ENCODE data around the gene MYO3B. TPM values are rescaled to one million over a fixed set of nuclear protein-coding genes. Genes with fewer than 3 reads are reported as not detected.

The MYO3B gene
- total RNA-seq, 2 donors from 2014 or later = 0.05 to 0.32 TPM

GRCh38 chr2:170573671-170574070, 395.7 kb downstream of the MYO3B start:
- H3K4me1 ChIP-seq = no peaks in the 10 kb centered on the region
- DNase-seq = no peak
- no peak overlapping the region for H3K27ac ChIP-seq
- no peaks in the 10 kb centered on the region for H3K36me3 ChIP-seq
- TF ChIP-seq CTCF (IDR thresholded peaks at IDR 0.05) = no peak
- no peak overlapping the region for H3K9ac ChIP-seq (ENCODE audit: low read depth in 2 of 2, low read length in 2 of 2)
- H3K9me3 ChIP-seq = no peaks in the 10 kb centered on the region
- no peak overlapping the region for H3K4me3 ChIP-seq
- intact Hi-C loops (cut with DNase I) = no loop called here
- H3K27me3 ChIP-seq = no peaks in the 10 kb centered on the region

DNA sequence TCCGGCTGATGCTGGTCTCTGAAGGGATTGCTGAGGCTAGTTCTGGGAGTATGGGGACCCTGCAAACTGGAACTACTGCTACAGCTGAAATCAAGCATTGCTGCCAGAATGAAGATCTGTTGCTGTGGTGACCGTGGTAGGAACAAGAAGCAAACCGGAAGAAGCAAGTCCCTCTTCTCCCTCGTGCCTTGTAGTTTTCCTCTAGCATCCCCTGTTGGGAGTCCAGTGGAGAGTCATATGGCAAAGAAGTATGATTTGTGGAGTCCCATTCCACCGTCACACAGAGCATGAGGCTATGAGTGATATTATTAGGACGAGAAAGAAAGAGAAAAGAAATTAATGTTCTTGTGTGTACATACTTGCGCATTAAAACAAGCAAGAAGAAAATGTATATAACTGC, 398.3 kb downstream of the MYO3B start:
- no peak overlapping the region for H3K9ac ChIP-seq (ENCODE audit: low read depth in 2 of 2, low read length in 2 of 2)
- H3K36me3 ChIP-seq = no peaks in the 10 kb centered on the region
- H3K27me3 ChIP-seq = no peaks in the 10 kb centered on the region
- intact Hi-C loops (cut with DNase I) = no loop called here
- H3K4me1 ChIP-seq = no peaks in the 10 kb centered on the region
- TF ChIP-seq CTCF (IDR thresholded peaks at IDR 0.05) = no peak
- DNase-seq = no peak
- no peaks in the 10 kb centered on the region for H3K9me3 ChIP-seq
- H3K4me3 ChIP-seq = no peak overlapping the region
- no peak overlapping the region for H3K27ac ChIP-seq

DNA sequence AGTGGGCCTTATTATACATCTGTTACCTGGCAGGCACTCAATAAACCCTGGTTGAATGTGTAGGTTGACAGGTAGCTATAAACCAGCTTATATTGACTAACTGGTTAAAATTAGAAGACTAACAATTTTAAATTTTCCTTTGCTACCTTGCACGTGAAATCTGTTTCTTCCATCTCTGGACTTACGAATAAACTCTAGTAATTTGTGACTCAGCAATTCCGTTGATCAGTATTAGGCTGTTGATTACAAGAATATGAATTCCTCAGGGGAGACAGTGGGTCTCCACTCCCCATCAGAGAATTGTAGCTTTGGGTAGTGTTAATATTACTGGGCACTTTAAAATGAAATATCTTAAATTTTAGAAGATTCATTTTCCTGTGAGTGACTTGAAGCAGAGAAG, 399.4 kb downstream of the MYO3B start:
- DNase-seq = no peak
- Histone ChIP-seq H3K36me3 (no peaks in the 10 kb centered on the region), H3K9ac (ENCODE audit: low read depth in 2 of 2, low read length in 2 of 2) (no peak overlapping the region), H3K4me1 (no peaks in the 10 kb centered on the region), H3K27me3 (no peaks in the 10 kb centered on the region), H3K4me3 (no peak overlapping the region), H3K9me3 (no peaks in the 10 kb centered on the region), H3K27ac (no peak overlapping the region)
- no peak for TF ChIP-seq CTCF (IDR thresholded peaks at IDR 0.05)
- intact Hi-C loops (cut with DNase I) = no loop called here

- intact Hi-C loops (cut with DNase I) = no loop called here
Observed at GRCh38 chr2:170578606-170579005, 400.7 kb downstream of the MYO3B start.

DNA sequence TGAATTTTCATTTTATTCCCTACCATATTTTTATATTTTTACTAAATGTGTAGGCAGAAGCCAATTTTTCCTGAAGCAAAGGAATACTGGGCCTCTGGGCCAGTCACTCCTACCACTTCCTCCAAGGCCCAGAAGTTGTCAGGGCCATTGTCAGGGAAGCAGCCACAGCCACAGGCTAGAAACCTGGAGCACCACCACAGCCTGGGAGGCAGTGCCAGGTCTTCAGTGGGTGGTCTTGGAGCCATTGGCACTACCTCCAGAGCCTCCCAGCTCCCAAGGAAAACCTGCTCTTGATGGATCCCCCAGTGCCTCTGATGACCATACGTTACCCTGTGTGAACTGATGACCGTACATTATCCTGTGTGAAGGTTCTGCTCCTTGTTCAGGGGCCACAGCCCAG, 401.6 kb downstream of the MYO3B start:
- DNase-seq = no peak
- Histone ChIP-seq H3K4me1 (no peaks in the 10 kb centered on the region), H3K9me3 (no peaks in the 10 kb centered on the region), H3K9ac (ENCODE audit: low read depth in 2 of 2, low read length in 2 of 2) (no peak overlapping the region), H3K36me3 (no peaks in the 10 kb centered on the region), H3K4me3 (no peak overlapping the region), H3K27ac (no peak overlapping the region), H3K27me3 (no peaks in the 10 kb centered on the region)
- TF ChIP-seq CTCF (IDR thresholded peaks at IDR 0.05) = no peak
- intact Hi-C loops (cut with DNase I) = no loop called here

More at GRCh38 chr2:170578606-170579005, 400.7 kb downstream of the MYO3B start:
- Histone ChIP-seq H3K27ac (no peak overlapping the region), H3K27me3 (no peaks in the 10 kb centered on the region), H3K4me1 (no peaks in the 10 kb centered on the region), H3K9me3 (no peaks in the 10 kb centered on the region), H3K9ac (ENCODE audit: low read depth in 2 of 2, low read length in 2 of 2) (no peak overlapping the region), H3K4me3 (no peak overlapping the region), H3K36me3 (no peaks in the 10 kb centered on the region)
- DNase-seq = no peak
- no peak for TF ChIP-seq CTCF (IDR thresholded peaks at IDR 0.05)

DNA sequence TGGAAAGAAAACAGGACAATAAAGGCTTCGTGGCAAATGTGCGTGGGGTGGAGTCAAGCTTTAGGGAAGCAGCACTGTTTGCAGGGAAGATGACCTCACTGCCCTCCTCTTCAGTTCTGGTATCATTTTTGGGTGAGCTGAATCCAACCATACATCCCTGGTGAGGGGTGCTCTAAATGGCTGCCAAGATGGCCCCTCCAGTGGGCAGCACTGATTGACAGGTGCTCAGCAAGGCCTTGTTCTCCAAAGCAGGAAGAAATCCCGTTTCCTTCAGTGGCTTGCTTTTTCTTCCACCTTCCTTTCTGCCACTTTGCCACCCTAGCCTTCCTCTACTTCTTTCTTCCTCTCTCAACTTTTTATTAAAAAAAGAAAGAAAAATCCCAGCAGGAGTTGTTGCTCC, 404.4 kb downstream of the MYO3B start:
- Histone ChIP-seq H3K27ac (no peak overlapping the region), H3K4me1 (no peaks in the 10 kb centered on the region), H3K36me3 (no peaks in the 10 kb centered on the region), H3K9ac (ENCODE audit: low read depth in 2 of 2, low read length in 2 of 2) (no peak overlapping the region), H3K4me3 (no peak overlapping the region), H3K9me3 (no peaks in the 10 kb centered on the region), H3K27me3 (no peaks in the 10 kb centered on the region)
- DNase-seq = no peak
- TF ChIP-seq CTCF (IDR thresholded peaks at IDR 0.05) = no peak
- intact Hi-C loops (cut with DNase I) = no loop called here

Measured in colonic mucosa (tissue), 4 donors.